ENCODE data around the gene GNLY. TPM values are rescaled to one million over a fixed set of nuclear protein-coding genes. Genes with fewer than 3 reads are reported as not detected.

GNLY gene
- total RNA-seq, 2 donors from 2014 or later, result not detected

GRCh38 chr2:85649201-85650190 is 44.7 kb upstream of the GNLY start:
- Mint-ChIP-seq H3K27ac (no peak overlapping the region), H3K4me3 (no peak overlapping the region), H3K4me1 (peaks cover 4% of the 10 kb centered on the region), H3K9me3 (no peaks in the 10 kb centered on the region), H3K36me3 (ENCODE audit: low read depth) (peaks cover 65% of the 10 kb centered on the region), H3K27me3 (ENCODE audit: insufficient read depth) (no peaks in the 10 kb centered on the region)
- H3K4me3 ChIP-seq (ENCODE audit: low read length), result no peak overlapping the region
- H3K9me3 ChIP-seq (ENCODE audit: control insufficient read depth, low read length), result no peaks in the 10 kb centered on the region
- no peaks in the 10 kb centered on the region for H3K4me1 ChIP-seq (ENCODE audit: control insufficient read depth, insufficient read depth, low read length)
- H3K36me3 ChIP-seq (ENCODE audit: control insufficient read depth, insufficient read depth, low read length), result peaks cover 91% of the 10 kb centered on the region
- no peak for DNase-seq
- TF ChIP-seq, protein P1, sequence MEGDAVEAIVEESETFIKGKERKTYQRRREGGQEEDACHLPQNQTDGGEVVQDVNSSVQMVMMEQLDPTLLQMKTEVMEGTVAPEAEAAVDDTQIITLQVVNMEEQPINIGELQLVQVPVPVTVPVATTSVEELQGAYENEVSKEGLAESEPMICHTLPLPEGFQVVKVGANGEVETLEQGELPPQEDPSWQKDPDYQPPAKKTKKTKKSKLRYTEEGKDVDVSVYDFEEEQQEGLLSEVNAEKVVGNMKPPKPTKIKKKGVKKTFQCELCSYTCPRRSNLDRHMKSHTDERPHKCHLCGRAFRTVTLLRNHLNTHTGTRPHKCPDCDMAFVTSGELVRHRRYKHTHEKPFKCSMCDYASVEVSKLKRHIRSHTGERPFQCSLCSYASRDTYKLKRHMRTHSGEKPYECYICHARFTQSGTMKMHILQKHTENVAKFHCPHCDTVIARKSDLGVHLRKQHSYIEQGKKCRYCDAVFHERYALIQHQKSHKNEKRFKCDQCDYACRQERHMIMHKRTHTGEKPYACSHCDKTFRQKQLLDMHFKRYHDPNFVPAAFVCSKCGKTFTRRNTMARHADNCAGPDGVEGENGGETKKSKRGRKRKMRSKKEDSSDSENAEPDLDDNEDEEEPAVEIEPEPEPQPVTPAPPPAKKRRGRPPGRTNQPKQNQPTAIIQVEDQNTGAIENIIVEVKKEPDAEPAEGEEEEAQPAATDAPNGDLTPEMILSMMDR (conservative IDR thresholded peaks at IDR 0.05), result no peak
- 92 to 94% methylated on average over 6 to 8 of the region's 9 CpGs for WGBS, 2 experiments (ENCODE audit: insufficient coverage in 1 of 2, insufficient read length in 1 of 2)
- H3K27me3 ChIP-seq (ENCODE audit: control insufficient read depth, insufficient read depth, low read length, poor library complexity, severe bottlenecking), result no peaks in the 10 kb centered on the region
- H3K9ac ChIP-seq (ENCODE audit: extremely low read depth, low read length, poor library complexity, severe bottlenecking), result no peak overlapping the region
- no peak overlapping the region for H3K27ac ChIP-seq (ENCODE audit: low read depth, low read length)

DNA sequence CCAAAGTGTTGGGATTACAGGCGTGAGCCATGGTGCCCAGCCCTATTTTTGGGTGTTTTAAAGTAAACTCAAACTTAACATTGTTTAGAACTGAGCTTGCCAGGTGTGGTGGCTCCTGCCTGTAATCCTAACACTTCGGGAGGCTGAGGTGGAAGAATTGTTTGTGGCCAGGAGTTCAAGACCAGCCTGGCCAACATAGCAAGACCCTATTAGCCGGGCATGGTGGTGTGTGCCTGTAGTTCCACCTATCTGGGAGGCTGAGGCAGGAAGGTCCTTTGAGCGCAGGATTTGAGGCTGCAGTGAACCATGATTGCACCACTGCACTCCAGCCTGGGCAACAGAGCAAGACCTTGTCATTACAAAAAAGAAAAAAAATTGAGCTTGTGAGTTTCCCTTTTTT is 43.7 kb upstream of the GNLY start:
- Mint-ChIP-seq H3K36me3 (ENCODE audit: low read depth) (peaks cover 60% of the 10 kb centered on the region), H3K4me3 (no peak overlapping the region), H3K27ac (no peak overlapping the region), H3K9me3 (no peaks in the 10 kb centered on the region), H3K4me1 (peaks cover 4% of the 10 kb centered on the region), H3K27me3 (ENCODE audit: insufficient read depth) (no peaks in the 10 kb centered on the region)
- no peak for DNase-seq
- H3K36me3 ChIP-seq (ENCODE audit: control insufficient read depth, insufficient read depth, low read length), result peaks cover 81% of the 10 kb centered on the region
- no peak overlapping the region for H3K27ac ChIP-seq (ENCODE audit: low read depth, low read length)
- H3K9me3 ChIP-seq (ENCODE audit: control insufficient read depth, low read length), result no peaks in the 10 kb centered on the region
- H3K9ac ChIP-seq (ENCODE audit: extremely low read depth, low read length, poor library complexity, severe bottlenecking), result no peak overlapping the region
- no peak overlapping the region for H3K4me3 ChIP-seq (ENCODE audit: low read length)
- TF ChIP-seq, protein P1 (conservative IDR thresholded peaks at IDR 0.05), result no peak
- no peaks in the 10 kb centered on the region for H3K4me1 ChIP-seq (ENCODE audit: control insufficient read depth, insufficient read depth, low read length)
- no peaks in the 10 kb centered on the region for H3K27me3 ChIP-seq (ENCODE audit: control insufficient read depth, insufficient read depth, low read length, poor library complexity, severe bottlenecking)
- 91 to 93% methylated on average over 3 to 4 of the region's 4 CpGs for WGBS, 2 experiments (ENCODE audit: insufficient coverage in 1 of 2, insufficient read length in 1 of 2)

- no peak for DNase-seq
- no peak overlapping the region for H3K4me3 ChIP-seq (ENCODE audit: low read length)
- 95% methylated on average over 3 of the region's 3 CpGs for WGBS, 2 experiments (ENCODE audit: insufficient coverage in 1 of 2, insufficient read length in 1 of 2)
Observed at GRCh38 chr2:85651097-85651496, 43.1 kb upstream of the GNLY start.

More at GRCh38 chr2:85651097-85651496, 43.1 kb upstream of the GNLY start:
- peaks cover 4% of the 10 kb centered on the region for H3K4me1 Mint-ChIP-seq
- no peak overlapping the region for H3K4me3 Mint-ChIP-seq
- Histone ChIP-seq H3K9ac (ENCODE audit: extremely low read depth, low read length, poor library complexity, severe bottlenecking) (no peak overlapping the region), H3K27ac (ENCODE audit: low read depth, low read length) (no peak overlapping the region), H3K4me1 (ENCODE audit: control insufficient read depth, insufficient read depth, low read length) (no peaks in the 10 kb centered on the region), H3K27me3 (ENCODE audit: control insufficient read depth, insufficient read depth, low read length, poor library complexity, severe bottlenecking) (no peaks in the 10 kb centered on the region), H3K9me3 (ENCODE audit: control insufficient read depth, low read length) (no peaks in the 10 kb centered on the region), H3K36me3 (ENCODE audit: control insufficient read depth, insufficient read depth, low read length) (peaks cover 78% of the 10 kb centered on the region)
- TF ChIP-seq, protein P1 (conservative IDR thresholded peaks at IDR 0.05), result no peak
- H3K27me3 Mint-ChIP-seq (ENCODE audit: insufficient read depth), result no peaks in the 10 kb centered on the region
- H3K36me3 Mint-ChIP-seq (ENCODE audit: low read depth), result peaks cover 58% of the 10 kb centered on the region
- H3K9me3 Mint-ChIP-seq, result no peaks in the 10 kb centered on the region
- no peak overlapping the region for H3K27ac Mint-ChIP-seq

Data from endodermal cell (in vitro differentiated cells).